Coronary artery (tissue), 2 donors: ENCODE measurements around the gene CCDC69.

Experiments
- DNase-seq: peaks from one replicate; pipeline ENCODE4 v3.0.0-alpha.2; 2017; ENCODE audit warnings: low spot score
- H3K27ac ChIP-seq, 2 donors: fragments of 200-600 bp; sonication (generic); one replicate each; pipeline ENCODE4 v1.5.1; 2016 to 2019
- H3K4me3 ChIP-seq: fragments of 200-600 bp; sonication (generic); 2 replicates; pipeline ENCODE4 v1.5.1; 2016; ENCODE audit warnings: mild to moderate bottlenecking, moderate library complexity
- CTCF ChIP-seq: fragments of 200-600 bp; sonication (generic); IDR thresholded peaks from one replicate; pipeline ENCODE4 v1.5.1; 2019; ENCODE audit warnings: antibody characterized with exemption

The CCDC69 gene

DNA sequence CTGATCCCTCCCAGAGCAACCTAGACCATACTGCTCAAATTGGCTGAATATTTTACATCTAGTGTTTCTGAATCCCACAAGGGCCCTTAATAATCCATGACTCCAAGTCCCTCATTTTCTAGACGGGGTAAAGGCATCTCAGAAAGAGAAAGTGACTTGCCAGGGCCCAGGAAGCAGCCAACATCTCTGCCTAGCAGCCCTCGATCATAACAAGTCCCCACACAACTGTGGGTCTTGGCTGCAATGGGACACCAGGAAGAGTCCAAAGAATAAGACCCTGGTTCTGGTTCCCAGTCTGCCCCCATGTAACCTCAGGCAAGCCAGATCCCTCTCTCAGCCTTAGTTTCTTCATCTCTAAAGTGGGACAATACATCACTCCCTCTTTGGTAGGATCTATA, 72.6 kb downstream of the CCDC69 start:
- DNase-seq: no peak
- Histone ChIP-seq H3K27ac (peak overlapping the region; percentile 57 to 61), H3K4me3 (peak overlapping the region; percentile 29)
- TF ChIP-seq CTCF: no peak

GRCh38 chr5:151150471-151151262, 73.2 kb downstream of the CCDC69 start:
- peak overlapping the region; percentile 29 for H3K4me3 ChIP-seq
- no peak for TF ChIP-seq CTCF
- no peak for DNase-seq
- H3K27ac ChIP-seq: peak overlapping the region; percentile 57 to 61

DNA sequence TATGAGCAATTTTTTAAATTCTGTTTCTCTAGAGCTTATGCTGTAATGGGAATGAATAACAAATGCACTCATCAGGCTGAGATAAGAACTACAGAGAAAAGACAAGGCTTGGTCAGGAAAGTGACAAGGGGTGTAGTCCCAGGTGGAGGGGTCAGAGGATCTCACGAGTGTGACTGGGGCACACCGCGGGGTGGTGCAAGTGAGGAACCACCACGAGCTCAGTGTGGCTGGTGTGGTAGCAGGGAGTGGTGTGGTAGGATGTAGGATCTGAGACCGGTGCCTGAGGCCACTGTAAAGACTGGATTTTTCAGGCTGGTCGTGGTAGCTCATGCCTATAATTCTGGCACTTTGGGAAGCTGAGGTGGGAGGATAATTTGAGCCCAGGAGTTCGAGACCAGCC, 75.3 kb downstream of the CCDC69 start:
- TF ChIP-seq CTCF: no peak
- H3K27ac ChIP-seq: no peak overlapping the region
- H3K4me3 ChIP-seq: no peak overlapping the region
- no peak for DNase-seq

- no peak for DNase-seq
- Histone ChIP-seq H3K27ac (no peak overlapping the region), H3K4me3 (no peak overlapping the region)
- no peak for TF ChIP-seq CTCF
Observed at GRCh38 chr5:151147033-151147432, 76.9 kb downstream of the CCDC69 start.

DNA sequence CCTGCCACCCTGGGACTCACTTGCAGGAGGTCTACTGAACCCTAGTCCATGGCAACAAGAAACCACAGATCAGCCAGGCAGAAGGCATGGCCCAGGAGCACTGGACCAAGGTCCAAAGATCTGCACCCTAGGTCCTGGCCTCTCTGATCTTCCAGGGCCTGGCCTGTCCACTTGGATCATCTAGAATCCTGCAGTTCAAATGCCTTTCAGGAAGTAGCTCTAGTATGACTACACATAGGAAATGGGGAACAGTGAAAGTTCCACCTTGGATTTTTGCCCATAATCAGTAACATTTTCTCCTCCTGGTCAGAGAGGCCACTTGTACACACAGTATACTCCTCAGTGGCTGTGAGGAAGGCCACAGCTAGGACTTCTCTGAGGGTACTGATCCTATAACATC, 77.8 kb downstream of the CCDC69 start:
- no peak for DNase-seq
- H3K4me3 ChIP-seq: no peak overlapping the region
- no peak for TF ChIP-seq CTCF
- no peak overlapping the region for H3K27ac ChIP-seq

DNA sequence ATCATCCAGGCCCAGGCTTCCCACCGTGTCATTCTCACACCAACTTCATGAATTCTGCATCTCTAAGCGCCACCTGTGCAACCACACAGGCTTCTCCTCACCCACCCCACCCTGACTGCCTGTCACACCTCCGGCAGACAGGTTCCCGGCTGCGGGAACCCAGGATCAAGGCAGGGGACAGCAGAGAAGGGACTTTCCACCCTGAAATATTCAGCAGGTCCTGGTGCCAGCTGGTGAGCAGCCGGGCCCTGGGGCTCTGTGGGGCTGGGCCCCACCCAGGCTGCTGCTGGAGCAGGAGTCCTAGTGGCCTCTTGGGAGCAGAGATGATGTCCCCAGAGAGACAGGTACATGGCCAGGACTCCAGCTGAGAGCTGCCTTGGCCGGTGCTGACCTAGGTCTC, 79.0 kb downstream of the CCDC69 start:
- Histone ChIP-seq H3K27ac (no peak overlapping the region), H3K4me3 (no peak overlapping the region)
- TF ChIP-seq CTCF: no peak
- no peak for DNase-seq

- H3K27ac ChIP-seq: no peak overlapping the region
- no peak overlapping the region for H3K4me3 ChIP-seq
- no peak for TF ChIP-seq CTCF
- DNase-seq: no peak
Observed at GRCh38 chr5:151144275-151144674, 79.6 kb downstream of the CCDC69 start.
